ENCODE measurements around the gene PIGU. TPM values are rescaled to one million over a fixed set of nuclear protein-coding genes. Genes with fewer than 3 reads are reported as not detected.
"Not testable (repeated sequence)": the region's sequence is repeated elsewhere in the genome, so short reads cannot be mapped to it uniquely, and the experiment has no call there.

PIGU gene
- total RNA-seq, 1 donor from 2014 or later, result 41.5 TPM

DNA sequence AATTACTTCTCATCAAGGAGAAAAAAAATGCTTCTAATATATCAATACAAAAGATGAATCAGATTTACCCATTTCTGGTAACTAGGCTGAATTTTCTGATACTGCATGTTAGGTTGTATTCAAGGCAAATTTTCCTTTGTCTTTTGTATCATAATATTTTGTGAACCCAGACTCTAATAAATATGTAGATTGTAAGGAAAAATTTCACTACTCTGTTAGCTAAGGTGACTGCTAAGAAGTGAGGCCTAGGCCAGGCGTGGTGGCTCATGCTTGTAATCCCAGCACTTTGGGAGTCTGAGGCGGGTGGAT, 40.0 kb upstream of the PIGU start:
- Histone ChIP-seq H3K9me3 (no peaks in the 10 kb centered on the region), H3K36me3 (peaks cover 20 to 25% of the 10 kb centered on the region in 2 donors), H3K27ac (no peak overlapping the region), H3K27me3 (no peaks in the 10 kb centered on the region), H3K4me1 (no peaks in the 10 kb centered on the region), H3K4me3 (no peak overlapping the region)
- intact Hi-C loops (cut with DNase I), result no loop called here
- TF ChIP-seq, protein P1, sequence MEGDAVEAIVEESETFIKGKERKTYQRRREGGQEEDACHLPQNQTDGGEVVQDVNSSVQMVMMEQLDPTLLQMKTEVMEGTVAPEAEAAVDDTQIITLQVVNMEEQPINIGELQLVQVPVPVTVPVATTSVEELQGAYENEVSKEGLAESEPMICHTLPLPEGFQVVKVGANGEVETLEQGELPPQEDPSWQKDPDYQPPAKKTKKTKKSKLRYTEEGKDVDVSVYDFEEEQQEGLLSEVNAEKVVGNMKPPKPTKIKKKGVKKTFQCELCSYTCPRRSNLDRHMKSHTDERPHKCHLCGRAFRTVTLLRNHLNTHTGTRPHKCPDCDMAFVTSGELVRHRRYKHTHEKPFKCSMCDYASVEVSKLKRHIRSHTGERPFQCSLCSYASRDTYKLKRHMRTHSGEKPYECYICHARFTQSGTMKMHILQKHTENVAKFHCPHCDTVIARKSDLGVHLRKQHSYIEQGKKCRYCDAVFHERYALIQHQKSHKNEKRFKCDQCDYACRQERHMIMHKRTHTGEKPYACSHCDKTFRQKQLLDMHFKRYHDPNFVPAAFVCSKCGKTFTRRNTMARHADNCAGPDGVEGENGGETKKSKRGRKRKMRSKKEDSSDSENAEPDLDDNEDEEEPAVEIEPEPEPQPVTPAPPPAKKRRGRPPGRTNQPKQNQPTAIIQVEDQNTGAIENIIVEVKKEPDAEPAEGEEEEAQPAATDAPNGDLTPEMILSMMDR (IDR thresholded peaks at IDR 0.05), result no peak
- DNase-seq (ENCODE audit: low spot score in 2 of 2), result no peak

DNA sequence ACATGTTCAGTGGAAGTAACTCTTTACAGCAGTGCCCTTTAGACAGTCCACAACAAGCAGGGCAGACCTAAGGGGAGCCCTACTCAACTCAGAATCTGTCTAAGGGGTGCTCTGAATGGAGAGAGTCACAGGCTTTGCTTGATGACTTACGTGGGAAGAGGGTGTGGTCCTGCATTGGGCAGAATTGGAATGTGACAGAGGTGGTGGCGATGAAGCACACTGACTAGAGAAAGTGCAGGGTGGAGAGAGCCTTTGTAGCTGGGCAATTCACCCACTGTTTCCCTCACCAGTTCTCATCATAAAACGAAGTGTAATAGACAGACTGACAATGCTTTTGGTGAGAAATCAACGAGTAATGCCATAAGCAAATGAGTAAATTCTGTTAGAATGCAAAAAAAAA, 38.5 kb upstream of the PIGU start:
- Histone ChIP-seq H3K4me3 (no peak overlapping the region), H3K9me3 (no peaks in the 10 kb centered on the region), H3K36me3 (peaks cover 20% of the 10 kb centered on the region in 2 donors), H3K27me3 (no peaks in the 10 kb centered on the region), H3K27ac (no peak overlapping the region), H3K4me1 (peaks cover 3% of the 10 kb centered on the region in 2 donors)
- TF ChIP-seq, protein P1 (IDR thresholded peaks at IDR 0.05), result no peak
- DNase-seq (ENCODE audit: low spot score in 2 of 2), result no peak
- intact Hi-C loops (cut with DNase I), result no loop called here

DNA sequence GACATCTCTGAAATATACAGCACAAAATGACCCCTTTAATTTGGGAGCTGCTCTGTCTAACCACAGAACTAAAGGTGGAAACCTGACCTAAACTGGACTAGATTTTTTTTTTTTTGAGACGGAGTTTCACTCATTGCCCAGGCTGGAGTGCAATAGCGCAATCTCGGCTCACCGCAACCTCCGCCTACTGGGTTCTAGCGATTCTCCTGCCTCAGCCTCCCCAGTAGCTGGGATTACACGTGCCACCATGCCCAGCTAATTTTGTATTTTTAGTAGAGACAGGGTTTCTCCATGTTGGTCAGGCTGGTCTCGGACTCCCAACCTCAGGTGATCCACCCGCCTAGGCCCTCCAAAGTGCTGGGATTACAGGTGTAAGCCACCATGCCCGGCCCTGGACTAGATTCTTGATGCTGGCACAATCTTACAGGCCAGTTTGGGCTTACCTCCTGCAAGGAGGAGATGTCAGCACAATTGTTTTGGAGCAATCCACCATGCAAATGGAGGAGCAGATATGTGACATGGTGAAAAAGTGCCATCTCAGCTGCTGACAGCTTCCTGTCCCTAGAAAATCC, 37.1 kb upstream of the PIGU start:
- intact Hi-C loops (cut with DNase I); DNase-seq (ENCODE audit: low spot score in 2 of 2); H3K4me3 ChIP-seq; H3K4me1 ChIP-seq; H3K9me3 ChIP-seq; H3K27ac ChIP-seq; H3K27me3 ChIP-seq: not testable (repeated sequence)
- peaks cover 20% of the 10 kb centered on the region in 2 donors for H3K36me3 ChIP-seq

DNA sequence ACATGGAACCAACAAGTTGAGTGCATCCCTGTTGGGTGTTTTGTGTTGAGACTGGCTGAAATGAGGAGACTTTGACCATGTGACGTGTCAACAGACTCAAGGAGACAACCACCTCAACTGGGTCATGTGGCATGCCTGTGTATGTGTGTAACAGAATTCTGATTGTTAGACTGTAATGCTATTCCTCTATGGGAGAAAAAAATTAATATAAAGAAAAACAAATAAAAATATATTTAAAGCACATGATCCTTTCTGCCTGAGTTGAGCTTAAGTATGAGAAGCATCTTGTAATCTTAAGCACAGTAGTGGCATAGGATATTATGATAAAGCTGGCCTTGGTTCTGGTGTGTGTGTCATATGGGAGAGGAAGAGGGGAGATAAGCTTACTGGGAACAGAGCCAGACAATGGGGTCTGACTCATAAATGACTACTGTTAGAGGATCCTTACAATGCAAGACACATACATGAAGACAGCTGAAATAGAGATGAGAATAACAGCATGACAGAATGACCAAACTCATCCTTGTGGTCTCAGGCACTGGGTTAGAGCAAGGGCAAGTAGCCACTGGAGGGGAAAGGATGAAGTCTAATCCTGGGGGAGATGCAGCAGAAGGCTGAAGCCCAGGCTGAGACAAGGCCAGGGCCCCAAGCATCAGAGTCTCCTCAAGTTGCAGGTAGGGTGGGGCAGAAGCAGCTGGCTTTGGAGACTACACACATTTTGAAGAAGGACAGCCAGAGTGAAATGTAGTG, 36.5 kb upstream of the PIGU start:
- peaks cover 20% of the 10 kb centered on the region in 2 donors for H3K36me3 ChIP-seq
- no peak for DNase-seq (ENCODE audit: low spot score in 2 of 2)
- H3K27me3 ChIP-seq, result no peaks in the 10 kb centered on the region
- H3K4me3 ChIP-seq, result no peak overlapping the region
- peaks cover 6% of the 10 kb centered on the region in 2 donors for H3K4me1 ChIP-seq
- no peaks in the 10 kb centered on the region for H3K9me3 ChIP-seq
- H3K27ac ChIP-seq, result no peak overlapping the region
- TF ChIP-seq, protein P1 (IDR thresholded peaks at IDR 0.05), result no peak
- intact Hi-C loops (cut with DNase I), result no loop called here

DNA sequence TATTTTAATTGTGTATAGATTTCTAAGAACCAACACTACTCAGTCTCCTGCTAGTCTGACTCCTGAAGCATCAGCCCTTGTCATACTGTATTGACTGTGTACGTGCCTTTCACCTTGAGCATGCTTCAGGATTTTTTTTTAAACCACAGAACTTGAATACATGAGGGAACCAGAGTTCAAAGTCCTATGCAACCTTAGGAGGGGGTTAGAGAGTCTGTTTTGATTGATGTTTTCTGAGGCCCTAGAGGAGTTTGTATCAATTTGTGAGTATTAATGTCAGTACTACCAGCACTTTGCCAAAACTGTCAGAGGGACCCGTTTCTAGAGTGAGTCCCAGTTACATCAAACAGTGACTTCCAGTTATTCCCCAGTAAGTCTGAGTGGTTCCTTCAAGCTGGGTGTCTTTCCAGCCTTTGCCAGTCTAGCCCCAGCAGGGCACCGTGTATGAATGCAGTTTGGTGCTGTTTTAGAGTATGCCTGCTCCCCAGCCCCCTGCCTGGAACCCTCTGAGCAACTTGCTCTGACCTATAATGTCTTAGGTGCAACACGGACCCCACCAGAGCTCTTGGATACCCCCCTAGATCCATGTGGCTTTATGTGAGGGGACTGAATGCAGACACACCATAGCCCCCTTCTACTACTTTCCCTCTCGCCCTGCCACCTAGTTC, 35.8 kb upstream of the PIGU start:
- no peak overlapping the region for H3K27ac ChIP-seq
- H3K27me3 ChIP-seq, result no peaks in the 10 kb centered on the region
- no peaks in the 10 kb centered on the region for H3K9me3 ChIP-seq
- peaks cover 6% of the 10 kb centered on the region in 2 donors for H3K4me1 ChIP-seq
- TF ChIP-seq, protein P1 (IDR thresholded peaks at IDR 0.05), result no peak
- H3K4me3 ChIP-seq, result no peak overlapping the region
- H3K36me3 ChIP-seq, result peaks cover 17 to 20% of the 10 kb centered on the region in 2 donors
- intact Hi-C loops (cut with DNase I), result no loop called here
- no peak for DNase-seq (ENCODE audit: low spot score in 2 of 2)

DNA sequence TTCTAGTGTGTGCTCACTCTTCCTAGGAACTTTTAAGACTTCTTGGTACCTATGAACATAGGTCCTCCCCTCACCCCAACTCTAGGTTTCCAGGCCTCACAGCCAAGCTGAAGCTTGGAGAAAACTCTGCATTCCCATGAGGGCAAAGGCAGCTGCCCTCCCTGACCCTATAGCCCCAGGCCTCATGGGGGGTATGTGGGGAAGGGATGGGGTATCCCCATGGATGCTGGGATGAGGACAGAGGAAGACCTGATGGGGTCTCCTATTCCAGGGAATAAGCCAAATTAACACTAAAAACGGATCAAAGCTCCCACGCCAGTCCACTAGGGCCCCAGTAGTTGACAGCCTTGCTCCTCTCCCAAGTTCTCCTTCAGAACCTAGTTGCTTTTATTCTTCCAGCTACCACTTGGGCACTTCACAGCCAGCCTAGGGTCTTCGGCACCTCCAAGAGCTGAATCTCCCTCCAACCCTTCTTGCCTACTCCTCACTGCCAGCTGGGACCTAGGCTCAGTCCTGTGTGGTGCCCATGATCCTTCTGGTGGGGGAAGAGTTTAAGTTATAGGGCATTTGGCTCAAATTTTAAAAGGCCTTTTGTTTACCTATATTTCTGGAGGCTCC, 35.0 kb upstream of the PIGU start:
- DNase-seq (ENCODE audit: low spot score in 2 of 2), result no peak
- TF ChIP-seq, protein P1 (IDR thresholded peaks at IDR 0.05), result no peak
- peaks cover 6% of the 10 kb centered on the region in 2 donors for H3K4me1 ChIP-seq
- no peaks in the 10 kb centered on the region for H3K9me3 ChIP-seq
- H3K36me3 ChIP-seq, result peaks cover 17 to 20% of the 10 kb centered on the region in 2 donors
- H3K27me3 ChIP-seq, result no peaks in the 10 kb centered on the region
- intact Hi-C loops (cut with DNase I), result no loop called here
- no peak overlapping the region for H3K4me3 ChIP-seq
- H3K27ac ChIP-seq, result no peak overlapping the region
